Naive B cell (primary cell): ENCODE data around the gene MYOZ2. TPM values are rescaled to one million over a fixed set of nuclear protein-coding genes. Genes with fewer than 3 reads are reported as not detected.
"Not testable (repeated sequence)": the region's sequence is repeated elsewhere in the genome, so short reads cannot be mapped to it uniquely, and the experiment has no call there.

Experiments used
- ATAC-seq, 2 donors: fragments of 150-1000 bp; cut with Tn5 transposase; 2 replicates each; pipeline ENCODE4 v1.10.0; 2021; ENCODE audit warnings: low read depth in 2 of 2, mild to moderate bottlenecking in 2 of 2, moderate library complexity in 2 of 2
- DNase-seq: peaks from one replicate; pipeline ENCODE4 v3.0.0; 2022
- H3K27ac Mint-ChIP-seq, 6 donors: one replicate each; pipeline ENCODE4 v1.8.0; 2020 to 2022; ENCODE audit warnings: mild to moderate bottlenecking in 6 of 6, mixed read lengths in 6 of 6, moderate library complexity in 5 of 6, inconsistent platforms in 2 of 6
- H3K27me3 Mint-ChIP-seq, 3 donors: one replicate each; pipeline ENCODE4 v1.8.0; 2021 to 2022; ENCODE audit warnings: mixed read lengths in 3 of 3, mild to moderate bottlenecking in 1 of 3
- H3K36me3 Mint-ChIP-seq, 2 donors: one replicate each; pipeline ENCODE4 v1.8.0; 2020 to 2022; ENCODE audit warnings: mixed read lengths in 2 of 2, inconsistent platforms in 1 of 2, mild to moderate bottlenecking in 1 of 2
- H3K4me1 Mint-ChIP-seq, 3 donors: one replicate each; pipeline ENCODE4 v1.8.0; 2020 to 2022; ENCODE audit warnings: mixed read lengths in 3 of 3, inconsistent platforms in 1 of 3, mild to moderate bottlenecking in 1 of 3, moderate library complexity in 1 of 3
- H3K4me3 Mint-ChIP-seq, 8 donors: one replicate each; pipeline ENCODE4 v1.8.0; 2020 to 2022; ENCODE audit warnings: mild to moderate bottlenecking in 8 of 8, mixed read lengths in 8 of 8, moderate library complexity in 8 of 8, inconsistent platforms in 2 of 8
- H3K9me3 Mint-ChIP-seq, 7 donors: one replicate each; pipeline ENCODE4 v1.8.0; 2020 to 2022; ENCODE audit warnings: mixed read lengths in 7 of 7, mild to moderate bottlenecking in 5 of 7, inconsistent platforms in 2 of 7, moderate library complexity in 1 of 7
- polyA plus RNA-seq, 6 donors: library from polyadenylated mRNA; unstranded; fragments of 300-500 nt; fragmentation: Illumina TruSeq; gene quantifications; one replicate each; pipeline ENCODE4 v1.2.3, GENCODE V29; 2021; ENCODE audit warnings: low read depth in 6 of 6

The MYOZ2 gene
- polyA plus RNA-seq, 6 donors from 2014 or later, result not detected

- no peaks in the 10 kb centered on the region for H3K36me3 Mint-ChIP-seq
- peak overlapping the region in 1 of 8 donors; percentile 7 for H3K4me3 Mint-ChIP-seq
- H3K9me3 Mint-ChIP-seq, result no peaks in the 10 kb centered on the region
- DNase-seq (no peak), ATAC-seq (no peak)
- H3K27me3 Mint-ChIP-seq, result no peaks in the 10 kb centered on the region
- H3K27ac Mint-ChIP-seq, result peak overlapping the region in 1 of 6 donors; percentile 61
- peaks cover 14 to 31% (median 16%) of the 10 kb centered on the region in 3 donors for H3K4me1 Mint-ChIP-seq
Measured at GRCh38 chr4:119138046-119138445, 2.4 kb downstream of the MYOZ2 start.

- Mint-ChIP-seq H3K4me3 (peak overlapping the region in 7 of 8 donors; percentile 59 to 86 (median 80)), H3K27me3 (no peaks in the 10 kb centered on the region), H3K27ac (peak overlapping the region; percentile 48 to 96 (median 82)), H3K9me3 (no peaks in the 10 kb centered on the region), H3K36me3 (no peaks in the 10 kb centered on the region), H3K4me1 (peaks cover 14 to 34% (median 16%) of the 10 kb centered on the region in 3 donors)
- ATAC-seq (no peak), DNase-seq (no peak)
Measured at GRCh38 chr4:119139311-119139710, 3.7 kb downstream of the MYOZ2 start.

- ATAC-seq (peak; percentile 82 to 87), DNase-seq (peak; percentile 3)
- Mint-ChIP-seq H3K4me3 (peak overlapping the region in 7 of 8 donors; percentile 59 to 86 (median 80)), H3K27me3 (no peaks in the 10 kb centered on the region), H3K27ac (peak overlapping the region; percentile 48 to 96 (median 82)), H3K36me3 (no peaks in the 10 kb centered on the region), H3K4me1 (peaks cover 14 to 34% (median 18%) of the 10 kb centered on the region in 3 donors), H3K9me3 (no peaks in the 10 kb centered on the region)
Measured at GRCh38 chr4:119139822-119140252, 4.2 kb downstream of the MYOZ2 start.

- not testable (repeated sequence) for H3K4me3 Mint-ChIP-seq, H3K9me3 Mint-ChIP-seq, DNase-seq, H3K36me3 Mint-ChIP-seq, ATAC-seq, H3K27me3 Mint-ChIP-seq
- peaks cover 14 to 34% (median 18%) of the 10 kb centered on the region in 3 donors for H3K4me1 Mint-ChIP-seq
- H3K27ac Mint-ChIP-seq, result peak overlapping the region in 4 of 6 donors; percentile 13 to 59 (median 50)
Measured at GRCh38 chr4:119141283-119141682, 5.7 kb downstream of the MYOZ2 start.

GRCh38 chr4:119142833-119143232 lies 7.2 kb downstream of the MYOZ2 start:
- H3K4me1 Mint-ChIP-seq, result peaks cover 14 to 34% (median 18%) of the 10 kb centered on the region in 3 donors
- H3K4me3 Mint-ChIP-seq, result no peak overlapping the region
- no peak for ATAC-seq
- peak overlapping the region in 4 of 6 donors; percentile 16 to 58 (median 38) for H3K27ac Mint-ChIP-seq
- H3K27me3 Mint-ChIP-seq, result no peaks in the 10 kb centered on the region
- H3K36me3 Mint-ChIP-seq, result no peaks in the 10 kb centered on the region
- no peaks in the 10 kb centered on the region for H3K9me3 Mint-ChIP-seq
- DNase-seq, result no peak

- H3K27me3 Mint-ChIP-seq, DNase-seq, ATAC-seq, H3K4me3 Mint-ChIP-seq, H3K9me3 Mint-ChIP-seq, H3K36me3 Mint-ChIP-seq: not testable (repeated sequence)
- peaks cover 14 to 31% (median 18%) of the 10 kb centered on the region in 3 donors for H3K4me1 Mint-ChIP-seq
- peak overlapping the region in 2 of 6 donors; percentile 16 to 24 for H3K27ac Mint-ChIP-seq
Measured at GRCh38 chr4:119143341-119143740, 7.7 kb downstream of the MYOZ2 start.

GRCh38 chr4:119149110-119149509 lies 13.5 kb downstream of the MYOZ2 start:
- H3K9me3 Mint-ChIP-seq, result no peaks in the 10 kb centered on the region
- H3K4me1 Mint-ChIP-seq, result peaks cover 0 to 3% (median 0%) of the 10 kb centered on the region in 3 donors
- H3K27me3 Mint-ChIP-seq, result no peaks in the 10 kb centered on the region
- DNase-seq, result no peak
- no peak overlapping the region for H3K4me3 Mint-ChIP-seq
- ATAC-seq, result no peak
- H3K27ac Mint-ChIP-seq, result no peak overlapping the region
- H3K36me3 Mint-ChIP-seq, result no peaks in the 10 kb centered on the region

GRCh38 chr4:119151161-119151560 lies 15.5 kb downstream of the MYOZ2 start:
- no peak overlapping the region for H3K4me3 Mint-ChIP-seq
- ATAC-seq, result no peak

GRCh38 chr4:119152741-119153140 lies 17.1 kb downstream of the MYOZ2 start:
- H3K4me1 Mint-ChIP-seq, result no peaks in the 10 kb centered on the region
- no peak overlapping the region for H3K4me3 Mint-ChIP-seq
- no peak overlapping the region for H3K27ac Mint-ChIP-seq
- peaks cover 0 to 16% (median 10%) of the 10 kb centered on the region in 3 donors for H3K27me3 Mint-ChIP-seq
- no peaks in the 10 kb centered on the region for H3K36me3 Mint-ChIP-seq
- no peak for ATAC-seq
- H3K9me3 Mint-ChIP-seq, result no peaks in the 10 kb centered on the region
- no peak for DNase-seq

More at GRCh38 chr4:119151161-119151560, 15.5 kb downstream of the MYOZ2 start:
- no peaks in the 10 kb centered on the region for H3K4me1 Mint-ChIP-seq
- H3K27ac Mint-ChIP-seq, result no peak overlapping the region
- H3K27me3 Mint-ChIP-seq, result peaks cover 0 to 16% (median 10%) of the 10 kb centered on the region in 3 donors
- H3K36me3 Mint-ChIP-seq, result no peaks in the 10 kb centered on the region
- no peak for DNase-seq
- no peaks in the 10 kb centered on the region for H3K9me3 Mint-ChIP-seq

GRCh38 chr4:119162174-119162573 lies 26.5 kb downstream of the MYOZ2 start:
- Mint-ChIP-seq H3K4me3 (no peak overlapping the region), H3K27ac (peak overlapping the region in 1 of 6 donors; percentile 55), H3K9me3 (no peaks in the 10 kb centered on the region), H3K27me3 (peaks cover 3 to 21% (median 8%) of the 10 kb centered on the region in 3 donors), H3K4me1 (no peaks in the 10 kb centered on the region), H3K36me3 (no peaks in the 10 kb centered on the region)
- DNase-seq (no peak), ATAC-seq (no peak)

GRCh38 chr4:119165767-119166166 lies 30.1 kb downstream of the MYOZ2 start:
- Mint-ChIP-seq H3K36me3 (no peaks in the 10 kb centered on the region), H3K27me3 (peaks cover 3 to 21% (median 8%) of the 10 kb centered on the region in 3 donors), H3K9me3 (no peaks in the 10 kb centered on the region), H3K27ac (no peak overlapping the region), H3K4me3 (no peak overlapping the region), H3K4me1 (no peaks in the 10 kb centered on the region)
- DNase-seq (no peak), ATAC-seq (no peak)

GRCh38 chr4:119170195-119170594 lies 34.6 kb downstream of the MYOZ2 start:
- Mint-ChIP-seq H3K27ac (no peak overlapping the region), H3K36me3 (peaks cover 0 to 4% of the 10 kb centered on the region in 2 donors), H3K4me3 (no peak overlapping the region), H3K9me3 (no peaks in the 10 kb centered on the region), H3K4me1 (no peaks in the 10 kb centered on the region), H3K27me3 (peaks cover 0 to 3% (median 0%) of the 10 kb centered on the region in 3 donors)
- ATAC-seq (no peak), DNase-seq (no peak)

- Mint-ChIP-seq H3K4me3 (no peak overlapping the region), H3K36me3 (peaks cover 0 to 7% of the 10 kb centered on the region in 2 donors), H3K27me3 (peaks cover 0 to 6% (median 3%) of the 10 kb centered on the region in 3 donors), H3K27ac (peak overlapping the region in 1 of 6 donors; percentile 13), H3K9me3 (no peaks in the 10 kb centered on the region), H3K4me1 (no peaks in the 10 kb centered on the region)
- DNase-seq (no peak), ATAC-seq (no peak)
Measured at GRCh38 chr4:119172223-119172622, 36.6 kb downstream of the MYOZ2 start.

GRCh38 chr4:119173729-119174361 lies 38.2 kb downstream of the MYOZ2 start:
- ATAC-seq, DNase-seq, H3K9me3 Mint-ChIP-seq, H3K4me3 Mint-ChIP-seq, H3K4me1 Mint-ChIP-seq, H3K27ac Mint-ChIP-seq: not testable (repeated sequence)
- peaks cover 10 to 11% (median 10%) of the 10 kb centered on the region in 3 donors for H3K27me3 Mint-ChIP-seq
- H3K36me3 Mint-ChIP-seq, result peaks cover 0 to 12% of the 10 kb centered on the region in 2 donors
